Prostate gland (tissue), 2 donors: ENCODE results near the gene COL4A3.

ENCODE experiments used
- POLR2A ChIP-seq: fragments of 450-650 bp; IDR thresholded peaks from one replicate; pipeline ENCODE4 v1.6.1; 2016; ENCODE audit warnings: antibody characterized with exemption, mild to moderate bottlenecking
- POLR2AphosphoS5 ChIP-seq: sonication (generic); formaldehyde crosslinking; IDR thresholded peaks from one replicate; pipeline ENCODE4 v1.6.1; 2017; ENCODE audit warnings: antibody characterized with exemption
- TF ChIP-seq, protein P1 (sequence below), 4 experiments: fragments of 200-600 bp in 2 of 4; fragments of 450-650 bp in 2 of 4; sonication (generic) in 2 of 4; IDR thresholded peaks; 1 replicate in 3 of 4; 2 replicates in 1 of 4; pipeline ENCODE4 v1.5.1; 2016 to 2019; ENCODE audit warnings: antibody characterized with exemption in 4 of 4, mild to moderate bottlenecking in 2 of 4, moderate library complexity in 2 of 4

DNA sequence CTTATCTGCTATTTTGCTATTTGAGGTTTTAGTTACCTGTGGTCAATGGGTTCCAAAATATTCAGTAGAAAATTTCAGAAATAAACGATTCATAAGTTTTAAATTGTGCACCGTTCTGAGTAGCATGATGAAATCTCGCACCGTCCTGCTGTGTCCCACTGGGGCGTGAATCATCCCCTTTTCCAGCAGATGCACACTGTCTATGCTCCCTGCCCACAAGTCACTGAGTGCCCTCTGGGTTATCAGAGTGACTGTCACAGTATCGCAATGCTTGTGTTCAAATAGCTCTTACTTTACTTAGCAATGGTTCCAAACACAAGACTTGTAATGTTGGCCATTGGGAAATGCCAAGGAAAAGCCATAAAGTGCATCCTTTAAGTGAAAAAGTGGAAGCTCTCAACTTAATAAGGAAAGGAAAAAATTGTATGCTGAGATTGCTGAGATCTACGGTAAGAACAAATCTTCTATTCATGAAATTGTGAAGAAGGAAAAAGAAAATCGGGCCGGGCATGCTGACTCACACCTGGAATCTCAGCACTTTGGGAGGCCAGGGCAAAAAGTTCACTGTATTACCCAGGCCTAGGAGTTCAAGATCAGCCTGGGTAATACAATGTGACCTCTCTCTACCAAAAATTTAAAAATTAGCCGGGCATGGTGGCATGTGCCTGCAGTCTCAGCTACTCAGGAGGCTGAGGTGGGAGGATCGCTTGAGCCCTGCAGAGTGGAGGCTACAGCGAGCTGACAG is 13.3 kb downstream of the COL4A3 start:
- TF ChIP-seq POLR2A (no peak), POLR2AphosphoS5 (no peak)
- TF ChIP-seq, protein P1, sequence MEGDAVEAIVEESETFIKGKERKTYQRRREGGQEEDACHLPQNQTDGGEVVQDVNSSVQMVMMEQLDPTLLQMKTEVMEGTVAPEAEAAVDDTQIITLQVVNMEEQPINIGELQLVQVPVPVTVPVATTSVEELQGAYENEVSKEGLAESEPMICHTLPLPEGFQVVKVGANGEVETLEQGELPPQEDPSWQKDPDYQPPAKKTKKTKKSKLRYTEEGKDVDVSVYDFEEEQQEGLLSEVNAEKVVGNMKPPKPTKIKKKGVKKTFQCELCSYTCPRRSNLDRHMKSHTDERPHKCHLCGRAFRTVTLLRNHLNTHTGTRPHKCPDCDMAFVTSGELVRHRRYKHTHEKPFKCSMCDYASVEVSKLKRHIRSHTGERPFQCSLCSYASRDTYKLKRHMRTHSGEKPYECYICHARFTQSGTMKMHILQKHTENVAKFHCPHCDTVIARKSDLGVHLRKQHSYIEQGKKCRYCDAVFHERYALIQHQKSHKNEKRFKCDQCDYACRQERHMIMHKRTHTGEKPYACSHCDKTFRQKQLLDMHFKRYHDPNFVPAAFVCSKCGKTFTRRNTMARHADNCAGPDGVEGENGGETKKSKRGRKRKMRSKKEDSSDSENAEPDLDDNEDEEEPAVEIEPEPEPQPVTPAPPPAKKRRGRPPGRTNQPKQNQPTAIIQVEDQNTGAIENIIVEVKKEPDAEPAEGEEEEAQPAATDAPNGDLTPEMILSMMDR (IDR thresholded peaks at IDR 0.05), result no peak
